ENCODE results near the gene POU2AF1. TPM values are rescaled to one million over a fixed set of nuclear protein-coding genes. Genes with fewer than 3 reads are reported as not detected.
"Not testable (repeated sequence)": the region's sequence is repeated elsewhere in the genome, so short reads cannot be mapped to it uniquely, and the experiment has no call there.

Gene POU2AF1
- total RNA-seq, 3 donors from 2014 or later (not counting 1 experiment from before 2014, with no cell fraction given), result 0.82 to 16.8 (median 1.1) TPM

- Mint-ChIP-seq H3K4me3 (no peak overlapping the region), H3K4me1 (no peaks in the 10 kb centered on the region), H3K9me3 (no peaks in the 10 kb centered on the region), H3K27ac (no peak overlapping the region), H3K27me3 (ENCODE audit: low read depth in 2 of 2) (peaks cover 0 to 4% of the 10 kb centered on the region in 2 donors), H3K36me3 (no peaks in the 10 kb centered on the region)
- Histone ChIP-seq H3K4me3 (ENCODE audit: low read length) (no peak overlapping the region), H3K27me3 (ENCODE audit: control insufficient read depth, insufficient read depth, low read length) (no peaks in the 10 kb centered on the region), H3K36me3 (ENCODE audit: control insufficient read depth, insufficient read depth, low read length) (no peaks in the 10 kb centered on the region), H3K27ac (ENCODE audit: low read length) (no peak overlapping the region), H3K9me3 (ENCODE audit: control insufficient read depth, insufficient read depth, low read length) (no peaks in the 10 kb centered on the region), H3K4me1 (ENCODE audit: control insufficient read depth, insufficient read depth, low read length) (no peaks in the 10 kb centered on the region)
- DNase-seq, result no peak
- ATAC-seq, result no peak
- TF ChIP-seq CTCF (IDR thresholded peaks at IDR 0.05), result no peak
- intact Hi-C loops (cut with micrococcal nuclease), result no loop called here
- 83% methylated on average over 2 of the region's 2 CpGs for WGBS (ENCODE audit: insufficient coverage)
Measured at GRCh38 chr11:111406091-111406490, 27.0 kb upstream of the POU2AF1 start.

- peaks cover 3 to 4% of the 10 kb centered on the region in 2 donors for H3K27me3 Mint-ChIP-seq (ENCODE audit: low read depth in 2 of 2)
- H3K36me3 Mint-ChIP-seq, result no peaks in the 10 kb centered on the region
- no peaks in the 10 kb centered on the region for H3K27me3 ChIP-seq (ENCODE audit: control insufficient read depth, insufficient read depth, low read length)
- H3K9me3 Mint-ChIP-seq, result no peaks in the 10 kb centered on the region
- no peaks in the 10 kb centered on the region for H3K36me3 ChIP-seq (ENCODE audit: control insufficient read depth, insufficient read depth, low read length)
- no peaks in the 10 kb centered on the region for H3K4me1 Mint-ChIP-seq
- TF ChIP-seq CTCF (IDR thresholded peaks at IDR 0.05), result no peak
- no peaks in the 10 kb centered on the region for H3K4me1 ChIP-seq (ENCODE audit: control insufficient read depth, insufficient read depth, low read length)
- ATAC-seq (no peak), DNase-seq (no peak)
- no peak overlapping the region for H3K27ac Mint-ChIP-seq
- H3K9me3 ChIP-seq (ENCODE audit: control insufficient read depth, insufficient read depth, low read length), result no peaks in the 10 kb centered on the region
- intact Hi-C loops (cut with micrococcal nuclease), result no loop called here
- no peak overlapping the region for H3K4me3 ChIP-seq (ENCODE audit: low read length)
- H3K4me3 Mint-ChIP-seq, result no peak overlapping the region
- WGBS (ENCODE audit: insufficient coverage), result 80% methylated on average over 2 of the region's 2 CpGs
- no peak overlapping the region for H3K27ac ChIP-seq (ENCODE audit: low read length)
Measured at GRCh38 chr11:111405551-111405950, 26.5 kb upstream of the POU2AF1 start.

GRCh38 chr11:111403051-111403726 is 24.1 kb upstream of the POU2AF1 start:
- no peaks in the 10 kb centered on the region for H3K9me3 ChIP-seq (ENCODE audit: control insufficient read depth, insufficient read depth, low read length)
- no peaks in the 10 kb centered on the region for H3K9me3 Mint-ChIP-seq
- TF ChIP-seq CTCF (IDR thresholded peaks at IDR 0.05), result no peak
- intact Hi-C loops (cut with micrococcal nuclease), result no loop called here
- no peak overlapping the region for H3K27ac ChIP-seq (ENCODE audit: low read length)
- H3K4me1 ChIP-seq (ENCODE audit: control insufficient read depth, insufficient read depth, low read length), result peaks cover 4% of the 10 kb centered on the region
- no peak overlapping the region for H3K4me3 ChIP-seq (ENCODE audit: low read length)
- ATAC-seq, result no peak
- no peak for DNase-seq
- 80% methylated on average over 1 of the region's 3 CpGs for WGBS (ENCODE audit: insufficient coverage)
- H3K36me3 ChIP-seq (ENCODE audit: control insufficient read depth, insufficient read depth, low read length), result no peaks in the 10 kb centered on the region
- no peaks in the 10 kb centered on the region for H3K27me3 ChIP-seq (ENCODE audit: control insufficient read depth, insufficient read depth, low read length)
- H3K36me3 Mint-ChIP-seq, result no peaks in the 10 kb centered on the region
- peaks cover 5 to 8% of the 10 kb centered on the region in 2 donors for H3K27me3 Mint-ChIP-seq (ENCODE audit: low read depth in 2 of 2)
- no peaks in the 10 kb centered on the region for H3K4me1 Mint-ChIP-seq
- H3K4me3 Mint-ChIP-seq, result no peak overlapping the region
- no peak overlapping the region for H3K27ac Mint-ChIP-seq

- TF ChIP-seq CTCF (IDR thresholded peaks at IDR 0.05), result no peak
- Mint-ChIP-seq H3K36me3 (no peaks in the 10 kb centered on the region), H3K9me3 (no peaks in the 10 kb centered on the region), H3K4me1 (no peaks in the 10 kb centered on the region), H3K27ac (no peak overlapping the region), H3K4me3 (no peak overlapping the region), H3K27me3 (ENCODE audit: low read depth in 2 of 2) (peaks cover 5 to 8% of the 10 kb centered on the region in 2 donors)
- H3K36me3 ChIP-seq (ENCODE audit: control insufficient read depth, insufficient read depth, low read length), result no peaks in the 10 kb centered on the region
- no peak overlapping the region for H3K27ac ChIP-seq (ENCODE audit: low read length)
- WGBS (ENCODE audit: insufficient coverage), result 96% methylated on average over 3 of the region's 3 CpGs
- H3K27me3 ChIP-seq (ENCODE audit: control insufficient read depth, insufficient read depth, low read length), result no peaks in the 10 kb centered on the region
- no peak for DNase-seq
- intact Hi-C loops (cut with micrococcal nuclease), result no loop called here
- H3K9me3 ChIP-seq (ENCODE audit: control insufficient read depth, insufficient read depth, low read length), result no peaks in the 10 kb centered on the region
- peaks cover 4% of the 10 kb centered on the region for H3K4me1 ChIP-seq (ENCODE audit: control insufficient read depth, insufficient read depth, low read length)
- no peak overlapping the region for H3K4me3 ChIP-seq (ENCODE audit: low read length)
- no peak for ATAC-seq
Measured at GRCh38 chr11:111402411-111402810, 23.3 kb upstream of the POU2AF1 start.

GRCh38 chr11:111401957-111402356 is 22.9 kb upstream of the POU2AF1 start:
- H3K36me3 Mint-ChIP-seq; H3K27me3 Mint-ChIP-seq (ENCODE audit: low read depth in 2 of 2); H3K36me3 ChIP-seq (ENCODE audit: control insufficient read depth, insufficient read depth, low read length); H3K4me3 ChIP-seq (ENCODE audit: low read length); DNase-seq; ATAC-seq; H3K27ac ChIP-seq (ENCODE audit: low read length); H3K27me3 ChIP-seq (ENCODE audit: control insufficient read depth, insufficient read depth, low read length); H3K9me3 ChIP-seq (ENCODE audit: control insufficient read depth, insufficient read depth, low read length); H3K9me3 Mint-ChIP-seq; intact Hi-C loops (cut with micrococcal nuclease); H3K4me3 Mint-ChIP-seq; H3K4me1 Mint-ChIP-seq; H3K27ac Mint-ChIP-seq; H3K4me1 ChIP-seq (ENCODE audit: control insufficient read depth, insufficient read depth, low read length): not testable (repeated sequence)
- 75% methylated on average over 2 of the region's 3 CpGs for WGBS (ENCODE audit: insufficient coverage)
